IMR-90 (cell line): Measurements from ENCODE around the gene AXL. TPM values are rescaled to one million over a fixed set of nuclear protein-coding genes. Genes with fewer than 3 reads are reported as not detected.

ENCODE experiments used
- ATAC-seq: fragments of 200-7000 bp; cut with Tn5 transposase; 2 replicates; pipeline ENCODE4 v1.9.1; 2020; ENCODE audit warnings: low read depth, mild to moderate bottlenecking, moderate library complexity
- BruUV-seq: library from RNA; stranded (reverse); fragments of 400-500 nt; replicated peaks from 2 replicates; lab custom pipeline; 2021; lab: Mats Ljungman, UMichigan
- CTCF ChIA-PET: fragments of 300-600 bp; formaldehyde crosslinking; extraction: SDS; loops from one replicate; lab custom pipeline; 2021; ENCODE audit warnings: antibody characterized with exemption; lab: Yijun Ruan, JAX
- POLR2A ChIA-PET: fragments of 300-600 bp; sonication (Branson Sonifier 250); formaldehyde crosslinking; loops from one replicate; lab custom pipeline; 2022; ENCODE audit warnings: antibody characterized with exemption; ENCODE audit not compliant: unreplicated experiment; lab: Charles Lee
- DNase-seq: peaks from one replicate; pipeline ENCODE4 v3.0.0; 2013
- H2AFZ ChIP-seq: replicated peaks from 2 replicates; pipeline ENCODE3; 2013; ENCODE audit warnings: low read length, mild to moderate bottlenecking; ENCODE audit not compliant: poor library complexity
- H2AK5ac ChIP-seq: 2 replicates; pipeline ENCODE4 v1.6.1; 2013; ENCODE audit warnings: low read depth, low read length, inconsistent platforms
- H2AK9ac ChIP-seq: replicated peaks from 2 replicates; pipeline ENCODE3; 2013; ENCODE audit warnings: mild to moderate bottlenecking, low read depth, low read length, moderate library complexity; ENCODE audit not compliant: poor library complexity
- H2BK120ac ChIP-seq: 2 replicates; pipeline ENCODE4 v1.6.1; 2013; ENCODE audit warnings: low read depth, low read length, inconsistent platforms
- H2BK15ac ChIP-seq: 3 replicates; pipeline ENCODE4 v1.6.1; 2013; ENCODE audit warnings: low read depth, low read length, inconsistent platforms
- H2BK20ac ChIP-seq: 2 replicates; pipeline ENCODE4 v1.6.1; 2013; ENCODE audit warnings: low read depth, mild to moderate bottlenecking, inconsistent platforms, low read length, moderate library complexity
- H2BK5ac ChIP-seq: 2 replicates; pipeline ENCODE4 v1.6.1; 2013; ENCODE audit warnings: mild to moderate bottlenecking, low read depth, low read length, inconsistent platforms; ENCODE audit not compliant: poor library complexity, severe bottlenecking
- H3K14ac ChIP-seq: replicated peaks from 2 replicates; pipeline ENCODE4 v1.6.1; 2013; ENCODE audit warnings: low read depth, low read length, inconsistent platforms
- H3K18ac ChIP-seq: 2 replicates; pipeline ENCODE4 v1.6.1; 2013; ENCODE audit warnings: low read depth, low read length, control low read depth
- H3K23ac ChIP-seq: 2 replicates; pipeline ENCODE4 v1.6.1; 2013; ENCODE audit warnings: low read depth, low read length, inconsistent platforms
- H3K27ac ChIP-seq: 2 replicates; pipeline ENCODE4 v1.5.1; 2013; ENCODE audit warnings: mild to moderate bottlenecking, control low read depth, low read length; ENCODE audit not compliant: insufficient read depth
- H3K27me3 ChIP-seq: 2 replicates; pipeline ENCODE4 v1.6.1; 2013; ENCODE audit warnings: low read length; ENCODE audit not compliant: control insufficient read depth, insufficient read depth
- H3K36me3 ChIP-seq: 2 replicates; pipeline ENCODE4 v1.6.1; 2013; ENCODE audit warnings: low read length, mixed read lengths; ENCODE audit not compliant: control insufficient read depth, insufficient read depth
- H3K4ac ChIP-seq: 2 replicates; pipeline ENCODE4 v1.6.1; 2013; ENCODE audit warnings: low read depth, low read length, inconsistent platforms
- H3K4me1 ChIP-seq: 2 replicates; pipeline ENCODE4 v1.6.1; 2013; ENCODE audit warnings: low read length, mixed read lengths; ENCODE audit not compliant: control insufficient read depth, insufficient read depth
- H3K4me2 ChIP-seq: 2 replicates; pipeline ENCODE4 v1.6.1; 2013; ENCODE audit warnings: low read depth, mild to moderate bottlenecking, control low read depth, low read length, moderate library complexity
- H3K4me3 ChIP-seq: 2 replicates; pipeline ENCODE4 v1.5.1; 2013; ENCODE audit warnings: low read depth, mild to moderate bottlenecking, control low read depth, low read length, moderate library complexity; ENCODE audit not compliant: insufficient read depth
- H3K56ac ChIP-seq: 2 replicates; pipeline ENCODE4 v1.6.1; 2013; ENCODE audit warnings: low read length, inconsistent platforms; ENCODE audit not compliant: insufficient read depth; ENCODE audit errors: extremely low read depth
- H3K79me1 ChIP-seq, 2 experiments: 2 replicates each; pipeline ENCODE4 v1.6.1; 2013; ENCODE audit warnings: low read length in 2 of 2, inconsistent platforms in 1 of 2, low read depth in 1 of 2
- H3K9ac ChIP-seq: 2 replicates; pipeline ENCODE4 v1.6.1; 2013; ENCODE audit warnings: low read depth, low read length, control low read depth
- H3K9me1 ChIP-seq: 2 replicates; pipeline ENCODE4 v1.6.1; 2013; ENCODE audit warnings: low read length, inconsistent platforms; ENCODE audit not compliant: insufficient read depth
- H3K9me3 ChIP-seq: 2 replicates; pipeline ENCODE4 v1.6.1; 2013; ENCODE audit warnings: low read length; ENCODE audit not compliant: control insufficient read depth, insufficient read depth
- H4K20me1 ChIP-seq: 2 replicates; pipeline ENCODE4 v1.6.1; 2013; ENCODE audit warnings: low read length, inconsistent platforms; ENCODE audit not compliant: insufficient read depth
- H4K5ac ChIP-seq: 2 replicates; pipeline ENCODE4 v1.6.1; 2013; ENCODE audit warnings: mild to moderate bottlenecking, low read depth, low read length, control low read depth
- H4K8ac ChIP-seq, 2 experiments: 2 replicates each; pipeline ENCODE4 v1.6.1; 2013; ENCODE audit warnings: low read depth in 2 of 2, low read length in 2 of 2, control low read depth in 1 of 2, inconsistent platforms in 1 of 2
- H4K91ac ChIP-seq: 2 replicates; pipeline ENCODE4 v1.6.1; 2013; ENCODE audit warnings: low read depth, low read length, inconsistent platforms; ENCODE audit not compliant: insufficient read depth
- BHLHE40 ChIP-seq: fragments of 150-350 bp; IDR thresholded peaks from 2 replicates; pipeline ENCODE4 v1.6.1; 2016; ENCODE audit warnings: mild to moderate bottlenecking, low read depth, low read length
- CEBPB ChIP-seq: IDR thresholded peaks from 2 replicates; pipeline ENCODE4 v1.6.1; 2012; ENCODE audit warnings: low read depth, low read length, improper control_type of control experiment
- CHD1 ChIP-seq: IDR thresholded peaks from 2 replicates; pipeline ENCODE4 v1.6.1; 2012; ENCODE audit warnings: low read depth, low read length, improper control_type of control experiment
- ELK1 ChIP-seq: fragments of 150-350 bp; IDR thresholded peaks from 2 replicates; pipeline ENCODE4 v1.6.1; 2016; ENCODE audit warnings: low read depth, mild to moderate bottlenecking, low read length, moderate library complexity, borderline replicate concordance
- FOS ChIP-seq: fragments of 150-350 bp; IDR thresholded peaks from 2 replicates; pipeline ENCODE4 v1.6.1; 2016; ENCODE audit warnings: low read depth, low read length
- MAZ ChIP-seq: IDR thresholded peaks from 2 replicates; pipeline ENCODE4 v1.6.1; 2012; ENCODE audit warnings: low read depth, mild to moderate bottlenecking, low read length, improper control_type of control experiment, moderate library complexity, borderline replicate concordance
- RAD21 ChIP-seq: IDR thresholded peaks from 2 replicates; pipeline ENCODE4 v1.6.1; 2012; ENCODE audit warnings: low read length, improper control_type of control experiment
- RCOR1 ChIP-seq: IDR thresholded peaks from 2 replicates; pipeline ENCODE4 v1.6.1; 2012; ENCODE audit warnings: mild to moderate bottlenecking, low read length, improper control_type of control experiment; ENCODE audit not compliant: insufficient replicate concordance
- RFX5 ChIP-seq: IDR thresholded peaks from 2 replicates; pipeline ENCODE4 v1.8.0; 2012; ENCODE audit warnings: low read depth, mild to moderate bottlenecking, low read length, moderate library complexity
- SMC3 ChIP-seq: fragments of 150-350 bp; IDR thresholded peaks from 2 replicates; pipeline ENCODE4 v1.6.1; 2016; ENCODE audit warnings: low read depth, mild to moderate bottlenecking, antibody characterized with exemption, low read length, moderate library complexity
- WGBS, 2 experiments: methylation state at CpG; one replicate each; pipeline versions ENCODE4 v1.1.5 to v1.1.7; 2013; ENCODE audit warnings: missing lambda C conversion rate in 2 of 2; ENCODE audit not compliant: insufficient read length in 1 of 2; ENCODE audit errors: extremely low coverage in 2 of 2; 5-methylcytosine and 5-hydroxymethylcytosine counted together
- dilution Hi-C: fragments of 300-500 bp; cut with HindIII; formaldehyde crosslinking; loops from one replicate; pipeline ENCODE4 v1.14.3; 2018; ENCODE audit warnings: low sequenced_read_pairs; ENCODE audit not compliant: unreplicated experiment
- in situ Hi-C: fragments of 300-500 bp; cut with MboI; formaldehyde crosslinking; loops from 3 replicates; pipeline ENCODE4 v1.14.3; 2019; ENCODE audit warnings: low sequenced_read_pairs, inconsistent platforms, mixed read lengths
- intact Hi-C: fragments of 100-400 bp; cut with micrococcal nuclease; formaldehyde crosslinking; loops from 2 replicates; pipeline ENCODE4 v1.10.0; 2022
- polyA plus RNA-seq, 3 experiments: library from polyadenylated mRNA; depleted of rRNA; stranded (reverse); fragments of >200 nt; gene quantifications; 2 replicates each; pipeline ENCODE4 v1.2.3, GENCODE V29; 2012; ENCODE audit warnings: low replicate concordance in 1 of 3
- total RNA-seq: library from RNA; depleted of rRNA; stranded (reverse); fragments of >200 nt; gene quantifications from 2 replicates; pipeline ENCODE4 v1.2.3, GENCODE V29; 2012
- TF ChIP-seq, protein P1 (sequence below): conservative IDR thresholded peaks from 2 replicates; pipeline ENCODE4 v1.5.1; 2012; ENCODE audit warnings: mild to moderate bottlenecking, low read depth, low read length, improper control_type of control experiment
- TF ChIP-seq, protein P2 (sequence below): fragments of 150-350 bp; IDR thresholded peaks from 2 replicates; pipeline ENCODE4 v1.6.1; 2017; ENCODE audit warnings: mild to moderate bottlenecking, antibody characterized with exemption, low read length, low read depth

Gene AXL
- total and polyA plus RNA-seq, 2 of the 4 experiments (the other 2 are of a cell fraction): 212 to 466 TPM

DNA sequence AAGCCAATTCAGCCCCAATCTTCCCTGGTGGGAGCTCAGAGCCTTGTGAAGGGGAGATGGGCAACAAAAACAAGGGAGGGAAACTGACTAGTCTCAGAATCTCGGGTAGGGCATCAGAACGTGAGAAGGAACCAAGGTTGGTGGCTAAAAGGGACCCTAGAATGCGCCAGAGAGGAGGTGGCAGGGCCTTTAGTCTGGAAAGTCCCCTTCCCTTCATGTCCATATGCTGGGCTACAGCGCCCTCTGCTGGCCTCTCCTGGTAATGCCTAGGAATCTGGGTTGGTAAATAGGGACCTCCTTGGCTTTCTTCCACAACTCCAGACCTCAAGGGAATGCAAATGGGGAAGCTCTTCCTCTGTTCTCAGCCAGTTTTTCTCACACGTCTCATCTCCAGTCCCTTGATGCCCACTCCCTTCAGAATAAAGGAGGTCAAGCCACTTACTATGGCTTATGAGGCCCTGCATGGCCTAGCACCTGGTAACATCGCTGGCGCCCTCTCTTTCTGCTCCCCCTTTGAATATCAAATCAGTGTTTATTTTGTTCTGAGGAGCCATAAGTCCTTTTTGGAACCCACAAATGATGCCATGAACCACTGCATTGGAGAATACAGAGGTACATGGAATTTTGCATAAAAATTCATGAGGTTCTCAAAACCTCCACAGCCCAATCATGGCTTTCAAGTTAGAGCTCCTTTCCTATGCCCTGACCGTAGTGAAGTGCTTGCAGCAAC is 89.6 kb downstream of the AXL start:
- Histone ChIP-seq H2BK5ac (peak overlapping the region; percentile 48), H3K4me1 (peaks cover 7% of the 10 kb centered on the region), H2AFZ (no peak overlapping the region), H2AK5ac (peak overlapping the region; percentile 49), H3K23ac (peak overlapping the region; percentile 67; the same call in 1 of the 2 replicates), H3K27ac (peak overlapping the region; percentile 34), H2BK120ac (no peak overlapping the region), H3K56ac (no peak overlapping the region), H3K14ac (0 out of 2 replicates have a peak overlapping the region, but pooled peaks have one; percentile 100), H3K9me3 (no peaks in the 10 kb centered on the region), H3K79me1 (peaks cover 14 to 51% of the 10 kb centered on the region in 2 experiments; a peak in 3 of 4 replicates), H3K36me3 (peaks cover 49% of the 10 kb centered on the region), H3K18ac (no peak overlapping the region), H4K20me1 (peaks cover 22% of the 10 kb centered on the region; the same call in 1 of the 2 replicates), H3K4ac (peak overlapping the region; percentile 100), H4K91ac (peak overlapping the region; percentile 50; the same call in 1 of the 2 replicates), H2BK15ac (no peak overlapping the region), H3K27me3 (no peaks in the 10 kb centered on the region), H4K8ac (peak overlapping the region; percentile 97 to 98; a peak in 3 of 4 replicates), H2AK9ac (peak overlapping the region; percentile 80), H3K9ac (peak overlapping the region; percentile 100), H2BK20ac (no peak overlapping the region), H4K5ac (0 out of 2 replicates have a peak overlapping the region, but pooled peaks have one; percentile 31), H3K4me3 (no peak overlapping the region), H3K4me2 (peak overlapping the region; percentile 88; the same call in 1 of the 2 replicates), H3K9me1 (no peaks in the 10 kb centered on the region; the same call in none of the 2 replicates)
- DNase-seq (peak; percentile 86), ATAC-seq (peak; percentile 50)
- CTCF ChIA-PET: interaction anchor here (0.6 to 1.8 kb wide), 10 partner anchors 10 to 124 kb away, joined by 3 to 8 read pairs (median 4); no protein-coding TSS in a partner anchor
- 31% methylated on average over 2 of the region's 8 CpGs; no CpG with 5 or more reads in 1 of the 2 experiments for WGBS, 2 experiments
- TF ChIP-seq SMC3 (peak; percentile 56), FOS (no peak), MAZ (no peak), CHD1 (no peak), RCOR1 (no peak), RAD21 (peak; percentile 90), RFX5 (no peak), ELK1 (no peak), CEBPB (peak; percentile 5; the same call in 1 of the 2 replicates), BHLHE40 (no peak)
- TF ChIP-seq, protein P1, sequence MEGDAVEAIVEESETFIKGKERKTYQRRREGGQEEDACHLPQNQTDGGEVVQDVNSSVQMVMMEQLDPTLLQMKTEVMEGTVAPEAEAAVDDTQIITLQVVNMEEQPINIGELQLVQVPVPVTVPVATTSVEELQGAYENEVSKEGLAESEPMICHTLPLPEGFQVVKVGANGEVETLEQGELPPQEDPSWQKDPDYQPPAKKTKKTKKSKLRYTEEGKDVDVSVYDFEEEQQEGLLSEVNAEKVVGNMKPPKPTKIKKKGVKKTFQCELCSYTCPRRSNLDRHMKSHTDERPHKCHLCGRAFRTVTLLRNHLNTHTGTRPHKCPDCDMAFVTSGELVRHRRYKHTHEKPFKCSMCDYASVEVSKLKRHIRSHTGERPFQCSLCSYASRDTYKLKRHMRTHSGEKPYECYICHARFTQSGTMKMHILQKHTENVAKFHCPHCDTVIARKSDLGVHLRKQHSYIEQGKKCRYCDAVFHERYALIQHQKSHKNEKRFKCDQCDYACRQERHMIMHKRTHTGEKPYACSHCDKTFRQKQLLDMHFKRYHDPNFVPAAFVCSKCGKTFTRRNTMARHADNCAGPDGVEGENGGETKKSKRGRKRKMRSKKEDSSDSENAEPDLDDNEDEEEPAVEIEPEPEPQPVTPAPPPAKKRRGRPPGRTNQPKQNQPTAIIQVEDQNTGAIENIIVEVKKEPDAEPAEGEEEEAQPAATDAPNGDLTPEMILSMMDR: peak; percentile 97
- TF ChIP-seq, protein P2, sequence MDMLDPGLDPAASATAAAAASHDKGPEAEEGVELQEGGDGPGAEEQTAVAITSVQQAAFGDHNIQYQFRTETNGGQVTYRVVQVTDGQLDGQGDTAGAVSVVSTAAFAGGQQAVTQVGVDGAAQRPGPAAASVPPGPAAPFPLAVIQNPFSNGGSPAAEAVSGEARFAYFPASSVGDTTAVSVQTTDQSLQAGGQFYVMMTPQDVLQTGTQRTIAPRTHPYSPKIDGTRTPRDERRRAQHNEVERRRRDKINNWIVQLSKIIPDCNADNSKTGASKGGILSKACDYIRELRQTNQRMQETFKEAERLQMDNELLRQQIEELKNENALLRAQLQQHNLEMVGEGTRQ: no peak
- no TSS peak for BruUV-seq
- intact Hi-C loops: loop anchor here (1.0 to 2.0 kb wide), 3 partner anchors 44 to 334 kb away; partner anchors contain the start of gene HNRNPUL1
- dilution Hi-C loops: no loop called here
- in situ Hi-C loops: no loop called here
- POLR2A ChIA-PET: interaction anchor here (0.6 to 0.7 kb wide), 2 partner anchors 24 to 103 kb away, joined by 3 to 7 read pairs; no protein-coding TSS in a partner anchor
